ENCODE results near the gene ACTMAP. TPM values are rescaled to one million over a fixed set of nuclear protein-coding genes. Genes with fewer than 3 reads are reported as not detected.

ACTMAP gene
- total RNA-seq, 3 donors from 2014 or later (not counting 1 experiment from before 2014, with no cell fraction given): 5.9 to 9.6 (median 8.2) TPM

DNA sequence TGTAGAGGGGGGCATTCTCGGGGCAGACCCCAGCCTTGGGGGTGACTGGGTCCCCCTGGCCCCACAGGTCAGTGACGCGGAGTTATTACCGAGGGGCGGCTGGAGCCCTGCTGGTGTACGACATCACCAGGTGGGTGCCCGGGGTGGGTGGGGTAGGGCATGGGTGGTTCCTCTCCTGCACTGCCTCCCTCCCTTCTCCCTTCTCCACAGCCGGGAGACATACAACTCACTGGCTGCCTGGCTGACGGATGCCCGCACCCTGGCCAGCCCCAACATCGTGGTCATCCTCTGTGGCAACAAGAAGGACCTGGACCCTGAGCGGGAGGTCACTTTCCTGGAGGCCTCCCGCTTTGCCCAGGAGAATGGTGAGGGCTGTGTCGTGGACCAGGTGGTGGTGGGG, 33.4 kb upstream of the ACTMAP start:
- H3K36me3 Mint-ChIP-seq: no peaks in the 10 kb centered on the region
- intact Hi-C loops (cut with micrococcal nuclease): no loop called here
- no peaks in the 10 kb centered on the region for H3K27me3 Mint-ChIP-seq (ENCODE audit: low read depth in 2 of 2)
- 94% methylated on average over 7 of the region's 14 CpGs for WGBS (ENCODE audit: insufficient coverage)
- Histone ChIP-seq H3K27ac (ENCODE audit: low read length) (no peak overlapping the region), H3K9me3 (ENCODE audit: control insufficient read depth, insufficient read depth, low read length) (no peaks in the 10 kb centered on the region), H3K27me3 (ENCODE audit: control insufficient read depth, insufficient read depth, low read length) (no peaks in the 10 kb centered on the region), H3K4me3 (ENCODE audit: low read length) (no peak overlapping the region), H3K36me3 (ENCODE audit: control insufficient read depth, insufficient read depth, low read length) (peaks cover 27% of the 10 kb centered on the region), H3K4me1 (ENCODE audit: control insufficient read depth, insufficient read depth, low read length) (peaks cover 10% of the 10 kb centered on the region)
- no peak overlapping the region for H3K4me3 Mint-ChIP-seq
- ATAC-seq (no peak), DNase-seq (no peak)
- no peak overlapping the region for H3K27ac Mint-ChIP-seq
- no peaks in the 10 kb centered on the region for H3K9me3 Mint-ChIP-seq
- TF ChIP-seq, protein P1, sequence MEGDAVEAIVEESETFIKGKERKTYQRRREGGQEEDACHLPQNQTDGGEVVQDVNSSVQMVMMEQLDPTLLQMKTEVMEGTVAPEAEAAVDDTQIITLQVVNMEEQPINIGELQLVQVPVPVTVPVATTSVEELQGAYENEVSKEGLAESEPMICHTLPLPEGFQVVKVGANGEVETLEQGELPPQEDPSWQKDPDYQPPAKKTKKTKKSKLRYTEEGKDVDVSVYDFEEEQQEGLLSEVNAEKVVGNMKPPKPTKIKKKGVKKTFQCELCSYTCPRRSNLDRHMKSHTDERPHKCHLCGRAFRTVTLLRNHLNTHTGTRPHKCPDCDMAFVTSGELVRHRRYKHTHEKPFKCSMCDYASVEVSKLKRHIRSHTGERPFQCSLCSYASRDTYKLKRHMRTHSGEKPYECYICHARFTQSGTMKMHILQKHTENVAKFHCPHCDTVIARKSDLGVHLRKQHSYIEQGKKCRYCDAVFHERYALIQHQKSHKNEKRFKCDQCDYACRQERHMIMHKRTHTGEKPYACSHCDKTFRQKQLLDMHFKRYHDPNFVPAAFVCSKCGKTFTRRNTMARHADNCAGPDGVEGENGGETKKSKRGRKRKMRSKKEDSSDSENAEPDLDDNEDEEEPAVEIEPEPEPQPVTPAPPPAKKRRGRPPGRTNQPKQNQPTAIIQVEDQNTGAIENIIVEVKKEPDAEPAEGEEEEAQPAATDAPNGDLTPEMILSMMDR (IDR thresholded peaks at IDR 0.05): no peak
- H3K4me1 Mint-ChIP-seq: peaks cover 18 to 28% of the 10 kb centered on the region in 2 donors

DNA sequence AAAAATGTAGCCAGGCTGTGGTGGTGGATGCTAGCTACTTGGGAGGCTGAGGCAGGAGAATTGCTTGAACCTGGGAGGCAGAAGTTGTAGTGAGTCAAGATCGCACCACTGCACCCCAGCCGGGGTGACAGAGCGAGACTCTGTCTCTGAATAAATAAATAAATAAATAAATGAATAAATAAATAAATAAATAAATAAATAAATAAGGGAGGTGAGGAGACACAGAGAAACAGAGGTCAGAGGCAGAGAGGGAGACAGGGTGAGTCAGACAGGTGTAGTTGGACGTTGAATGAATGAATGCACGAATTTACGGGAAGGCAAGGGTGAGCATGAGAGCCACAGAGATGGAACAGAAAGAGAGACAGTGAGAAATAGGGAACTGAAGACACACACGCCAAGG, 30.9 kb upstream of the ACTMAP start:
- peaks cover 37 to 51% of the 10 kb centered on the region in 2 donors for H3K4me1 Mint-ChIP-seq
- WGBS (ENCODE audit: insufficient coverage): 95% methylated on average over 5 of the region's 7 CpGs
- TF ChIP-seq, protein P1 (IDR thresholded peaks at IDR 0.05): no peak
- no peaks in the 10 kb centered on the region for H3K9me3 Mint-ChIP-seq
- peak overlapping the region in 1 of 2 donors; percentile 33 for H3K27ac Mint-ChIP-seq
- no peaks in the 10 kb centered on the region for H3K27me3 ChIP-seq (ENCODE audit: control insufficient read depth, insufficient read depth, low read length)
- intact Hi-C loops (cut with micrococcal nuclease): no loop called here
- no peaks in the 10 kb centered on the region for H3K27me3 Mint-ChIP-seq (ENCODE audit: low read depth in 2 of 2)
- no peak overlapping the region for H3K4me3 ChIP-seq (ENCODE audit: low read length)
- DNase-seq: no peak
- no peaks in the 10 kb centered on the region for H3K9me3 ChIP-seq (ENCODE audit: control insufficient read depth, insufficient read depth, low read length)
- H3K27ac ChIP-seq (ENCODE audit: low read length): no peak overlapping the region
- peaks cover 26% of the 10 kb centered on the region for H3K4me1 ChIP-seq (ENCODE audit: control insufficient read depth, insufficient read depth, low read length)
- H3K36me3 Mint-ChIP-seq: no peaks in the 10 kb centered on the region
- H3K4me3 Mint-ChIP-seq: no peak overlapping the region
- peaks cover 19% of the 10 kb centered on the region for H3K36me3 ChIP-seq (ENCODE audit: control insufficient read depth, insufficient read depth, low read length)
- ATAC-seq: no peak

DNA sequence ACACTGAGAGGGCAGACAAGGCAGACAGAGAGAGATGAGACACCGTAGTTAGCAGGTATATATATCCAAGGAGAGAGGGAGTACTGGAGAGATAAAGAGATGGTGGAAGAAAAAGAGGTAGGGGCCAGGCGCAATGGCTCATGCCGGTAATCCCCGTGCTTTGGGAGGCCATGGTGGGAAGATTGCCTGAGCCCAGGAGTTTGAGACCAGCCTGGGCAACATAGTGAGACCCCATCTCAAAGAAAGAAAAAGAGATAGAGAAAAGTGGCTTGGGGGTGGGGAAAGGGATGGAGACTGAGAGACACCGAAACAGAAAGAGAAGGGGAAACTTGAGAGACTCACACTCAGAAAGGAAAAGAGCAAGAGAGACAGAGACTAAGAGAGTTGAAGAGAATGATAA, 30.3 kb upstream of the ACTMAP start:
- no peak overlapping the region for H3K4me3 ChIP-seq (ENCODE audit: low read length)
- H3K4me1 ChIP-seq (ENCODE audit: control insufficient read depth, insufficient read depth, low read length): peaks cover 26% of the 10 kb centered on the region
- peaks cover 18% of the 10 kb centered on the region for H3K36me3 ChIP-seq (ENCODE audit: control insufficient read depth, insufficient read depth, low read length)
- peak overlapping the region in 1 of 2 donors; percentile 65 for H3K27ac Mint-ChIP-seq
- 93% methylated on average over 5 of the region's 5 CpGs for WGBS (ENCODE audit: insufficient coverage)
- no peak overlapping the region for H3K27ac ChIP-seq (ENCODE audit: low read length)
- H3K36me3 Mint-ChIP-seq: no peaks in the 10 kb centered on the region
- DNase-seq (no peak), ATAC-seq (no peak)
- H3K4me3 Mint-ChIP-seq: peak overlapping the region; percentile 26
- no peaks in the 10 kb centered on the region for H3K9me3 Mint-ChIP-seq
- no peaks in the 10 kb centered on the region for H3K9me3 ChIP-seq (ENCODE audit: control insufficient read depth, insufficient read depth, low read length)
- H3K4me1 Mint-ChIP-seq: peaks cover 37 to 51% of the 10 kb centered on the region in 2 donors
- no peaks in the 10 kb centered on the region for H3K27me3 Mint-ChIP-seq (ENCODE audit: low read depth in 2 of 2)
- no peaks in the 10 kb centered on the region for H3K27me3 ChIP-seq (ENCODE audit: control insufficient read depth, insufficient read depth, low read length)
- intact Hi-C loops (cut with micrococcal nuclease): no loop called here
- TF ChIP-seq, protein P1 (IDR thresholded peaks at IDR 0.05): no peak

DNA sequence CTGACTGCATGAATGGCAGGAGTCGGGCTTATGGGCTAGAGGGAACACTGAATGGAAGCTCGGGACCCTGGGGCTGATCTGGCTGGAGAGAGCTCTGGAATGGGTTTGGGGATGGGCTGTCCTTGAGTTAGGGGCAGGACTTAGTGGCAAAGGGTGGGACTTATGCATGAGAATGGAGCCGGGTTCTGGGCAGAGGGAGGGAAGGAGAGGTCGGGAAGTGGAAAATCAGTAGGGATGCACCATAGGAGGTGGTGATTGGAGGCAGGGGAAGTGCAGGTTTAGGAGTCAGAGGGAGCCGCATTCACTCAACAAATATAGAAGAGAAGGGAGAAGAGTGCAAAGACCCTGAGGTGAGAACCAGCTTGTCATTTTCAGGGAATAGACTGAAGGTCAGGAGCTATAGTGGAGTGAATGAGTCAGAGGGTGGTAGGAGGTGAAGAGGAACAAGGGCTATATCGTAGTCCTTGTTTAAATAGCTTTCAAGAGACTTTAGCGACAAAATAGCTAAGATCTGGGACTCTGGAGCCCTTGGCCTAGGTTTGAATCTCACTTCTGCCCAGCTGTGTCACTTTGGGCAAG, 28.5 kb upstream of the ACTMAP start:
- no peaks in the 10 kb centered on the region for H3K36me3 Mint-ChIP-seq
- peaks cover 37 to 51% of the 10 kb centered on the region in 2 donors for H3K4me1 Mint-ChIP-seq
- peak overlapping the region; percentile 97 for H3K4me3 Mint-ChIP-seq
- H3K27ac Mint-ChIP-seq: peak overlapping the region; percentile 95 to 96
- H3K9me3 Mint-ChIP-seq: no peaks in the 10 kb centered on the region
- WGBS (ENCODE audit: insufficient coverage): 17% methylated on average over 7 of the region's 7 CpGs
- ATAC-seq (no peak), DNase-seq (no peak)
- TF ChIP-seq, protein P1 (IDR thresholded peaks at IDR 0.05): no peak
- no peaks in the 10 kb centered on the region for H3K27me3 ChIP-seq (ENCODE audit: control insufficient read depth, insufficient read depth, low read length)
- H3K27me3 Mint-ChIP-seq (ENCODE audit: low read depth in 2 of 2): no peaks in the 10 kb centered on the region
- H3K9me3 ChIP-seq (ENCODE audit: control insufficient read depth, insufficient read depth, low read length): no peaks in the 10 kb centered on the region
- peaks cover 26% of the 10 kb centered on the region for H3K4me1 ChIP-seq (ENCODE audit: control insufficient read depth, insufficient read depth, low read length)
- H3K4me3 ChIP-seq (ENCODE audit: low read length): peak overlapping the region; percentile 92
- intact Hi-C loops (cut with micrococcal nuclease): loop anchor here (1.0 to 10.0 kb wide), 5 partner anchors 28 to 314 kb away; partner anchors contain the start of genes ACTMAP, BLVRB, COQ8B and SPTBN4
- peaks cover 11% of the 10 kb centered on the region for H3K36me3 ChIP-seq (ENCODE audit: control insufficient read depth, insufficient read depth, low read length)
- H3K27ac ChIP-seq (ENCODE audit: low read length): peak overlapping the region; percentile 99
